Measurements from ENCODE around the gene TRPV3.

The TRPV3 gene

DNA sequence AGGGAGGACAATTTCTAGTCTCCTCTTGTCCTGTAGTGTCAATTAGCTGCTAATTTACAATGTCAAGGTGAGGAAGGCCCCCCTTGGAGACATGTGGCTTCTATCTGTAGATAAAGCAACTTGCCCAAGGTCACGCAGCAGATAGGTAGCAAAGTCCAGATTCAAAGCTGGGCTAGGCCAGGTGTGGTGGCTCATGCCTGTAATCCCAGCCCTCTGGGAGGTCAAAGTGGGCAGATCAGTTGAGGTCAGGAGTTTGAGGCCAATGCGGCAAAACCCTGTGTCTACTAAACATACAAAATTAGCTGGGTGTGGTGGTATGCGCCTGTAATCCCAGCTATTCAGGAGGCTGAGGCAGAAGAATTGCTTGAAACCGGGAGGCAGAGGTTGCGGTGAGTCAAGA lies 11.1 kb downstream of the TRPV3 start:
- DNase-seq = no peak

DNA sequence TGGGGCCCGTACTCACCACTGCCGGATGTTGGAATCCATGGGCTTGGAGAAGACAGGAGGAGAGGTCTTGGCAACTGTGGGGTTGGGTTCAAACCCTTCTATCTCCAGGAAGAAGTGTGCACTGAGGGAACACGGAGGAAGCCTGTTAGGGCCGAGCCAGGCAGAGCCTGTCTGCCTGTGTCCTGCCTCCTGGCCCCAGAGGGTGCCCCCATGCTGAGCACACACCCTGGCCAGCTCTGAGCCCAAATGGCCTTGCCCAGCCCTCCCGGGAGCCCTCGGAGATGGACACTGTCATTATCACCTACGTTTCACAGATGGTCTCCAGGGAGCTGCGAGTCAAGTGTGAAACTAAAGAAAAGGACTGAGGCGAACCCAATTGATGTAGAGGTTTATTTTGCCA lies 12.5 kb downstream of the TRPV3 start:
- no peak for DNase-seq

DNA sequence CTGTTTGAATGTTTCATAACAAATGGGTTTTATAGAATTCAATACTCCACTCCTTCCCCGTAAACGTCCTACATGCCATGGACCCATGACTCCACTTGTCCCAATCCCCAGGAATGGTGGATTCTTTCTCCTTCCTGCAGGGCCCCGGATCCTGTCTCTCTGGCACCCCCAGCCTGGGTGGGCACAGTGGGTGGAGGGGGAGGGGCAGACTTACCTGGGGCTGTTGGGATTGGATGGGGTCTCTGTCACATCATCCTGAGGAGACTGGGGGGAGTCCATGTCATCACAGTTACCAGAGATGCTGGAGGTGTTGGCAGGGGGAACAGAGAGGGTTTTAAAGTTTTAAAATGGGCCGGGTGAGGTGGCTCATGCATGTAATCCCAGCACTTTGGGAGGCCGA lies 13.2 kb downstream of the TRPV3 start:
- DNase-seq = no peak

DNA sequence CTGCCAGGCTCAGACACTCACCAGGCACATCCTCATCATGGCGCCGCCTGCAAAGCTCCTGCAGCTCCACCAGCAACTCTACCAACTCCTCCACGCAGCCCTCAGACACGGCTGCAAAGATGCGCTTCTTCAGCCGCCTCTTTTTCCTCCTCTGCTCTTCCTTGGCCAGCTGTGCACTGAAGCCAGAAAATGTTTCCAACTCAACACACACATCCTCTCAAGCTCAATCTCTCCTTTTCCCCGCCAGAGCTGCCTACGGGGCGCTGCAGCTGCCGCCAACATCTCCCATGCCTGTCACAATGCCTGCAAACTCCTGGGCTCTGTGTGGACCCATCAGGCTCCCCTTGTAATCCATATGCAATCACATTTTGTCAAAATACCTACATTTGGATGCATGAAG lies 14.2 kb downstream of the TRPV3 start:
- DNase-seq = no peak

DNA sequence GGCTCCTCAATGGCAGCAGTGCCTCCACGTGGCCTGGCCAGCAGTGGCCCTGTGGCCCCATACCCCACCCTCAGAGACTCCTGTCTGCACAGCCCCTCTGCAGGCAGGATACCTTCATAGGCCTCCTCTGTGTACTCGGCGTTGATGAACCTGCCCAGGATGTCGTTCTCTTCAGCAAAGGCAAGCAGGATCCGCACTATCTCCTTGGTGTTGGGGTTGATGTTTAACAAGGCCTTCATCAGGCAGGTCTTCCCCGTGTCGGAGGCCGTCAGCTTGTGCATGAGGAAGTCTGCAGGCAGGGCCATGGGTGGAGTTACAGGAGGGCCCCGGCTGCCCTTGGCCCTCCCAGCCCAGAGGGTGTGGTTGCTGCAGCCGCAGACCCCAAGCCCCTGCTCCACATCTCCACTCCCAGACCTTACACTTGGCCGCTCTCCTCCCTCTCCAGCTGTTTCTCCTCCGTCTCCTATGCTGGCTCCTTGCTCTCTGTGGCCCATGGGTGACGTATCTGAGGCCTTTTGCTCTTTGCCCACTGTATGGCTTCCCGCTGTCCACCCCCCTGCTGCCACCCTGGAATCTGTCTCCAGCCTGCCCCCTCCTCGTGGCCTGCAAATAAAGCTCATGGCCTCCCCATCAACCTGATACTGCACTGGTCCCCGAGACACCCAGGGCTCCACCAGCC lies 15.1 kb downstream of the TRPV3 start:
- DNase-seq = no peak

DNA sequence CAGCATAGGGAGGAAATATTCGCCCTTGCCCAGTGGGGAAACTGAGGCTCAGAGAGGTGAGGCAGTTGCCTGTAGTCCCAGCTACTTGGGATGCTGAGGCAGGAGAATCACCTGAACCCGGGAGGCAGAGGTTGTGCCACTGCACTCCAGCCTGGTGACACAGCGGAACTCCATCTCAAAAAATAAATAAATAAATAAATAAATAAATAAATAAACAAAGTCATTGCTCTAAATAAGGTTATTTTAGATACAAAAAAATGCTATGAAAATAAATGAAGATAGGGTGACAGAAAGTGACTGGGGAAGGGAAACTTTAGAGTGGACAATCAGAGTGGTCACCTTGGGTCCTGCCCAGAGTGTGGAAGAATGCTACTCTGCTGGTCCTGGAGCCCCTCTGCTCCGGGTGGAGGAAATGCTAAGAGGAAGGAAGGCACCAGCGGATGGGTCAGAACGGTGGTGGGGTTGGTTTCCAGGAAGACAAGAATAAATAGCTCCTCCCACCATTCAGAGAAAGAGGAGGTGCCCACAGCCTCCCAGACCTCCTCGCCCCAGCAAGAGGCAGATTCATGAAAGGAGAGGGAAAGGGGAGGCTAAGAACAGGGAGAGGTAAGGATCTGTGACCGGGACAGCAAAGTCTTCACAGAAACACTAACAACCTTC lies 17.6 kb downstream of the TRPV3 start:
- DNase-seq = no peak

DNA sequence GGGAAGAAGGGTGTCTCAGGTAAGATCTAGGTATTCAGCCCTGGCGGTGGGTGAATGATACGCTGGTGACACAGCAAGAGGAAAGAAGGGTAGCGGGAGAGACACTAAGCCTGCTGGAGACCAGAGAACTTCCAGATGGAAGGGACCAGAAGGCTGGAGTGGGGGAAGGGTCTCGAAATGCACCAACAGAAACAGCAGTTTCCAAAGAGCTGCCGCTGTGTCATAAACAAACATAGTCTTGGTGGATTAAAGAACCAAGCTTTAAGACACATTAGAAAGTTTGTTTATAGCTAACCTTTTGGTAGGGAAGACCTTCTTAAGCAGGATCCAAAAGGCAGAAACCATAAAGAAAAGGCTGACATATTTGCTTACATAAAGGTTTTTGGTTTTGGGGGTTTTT lies 20.9 kb downstream of the TRPV3 start:
- DNase-seq = no peak

DNA sequence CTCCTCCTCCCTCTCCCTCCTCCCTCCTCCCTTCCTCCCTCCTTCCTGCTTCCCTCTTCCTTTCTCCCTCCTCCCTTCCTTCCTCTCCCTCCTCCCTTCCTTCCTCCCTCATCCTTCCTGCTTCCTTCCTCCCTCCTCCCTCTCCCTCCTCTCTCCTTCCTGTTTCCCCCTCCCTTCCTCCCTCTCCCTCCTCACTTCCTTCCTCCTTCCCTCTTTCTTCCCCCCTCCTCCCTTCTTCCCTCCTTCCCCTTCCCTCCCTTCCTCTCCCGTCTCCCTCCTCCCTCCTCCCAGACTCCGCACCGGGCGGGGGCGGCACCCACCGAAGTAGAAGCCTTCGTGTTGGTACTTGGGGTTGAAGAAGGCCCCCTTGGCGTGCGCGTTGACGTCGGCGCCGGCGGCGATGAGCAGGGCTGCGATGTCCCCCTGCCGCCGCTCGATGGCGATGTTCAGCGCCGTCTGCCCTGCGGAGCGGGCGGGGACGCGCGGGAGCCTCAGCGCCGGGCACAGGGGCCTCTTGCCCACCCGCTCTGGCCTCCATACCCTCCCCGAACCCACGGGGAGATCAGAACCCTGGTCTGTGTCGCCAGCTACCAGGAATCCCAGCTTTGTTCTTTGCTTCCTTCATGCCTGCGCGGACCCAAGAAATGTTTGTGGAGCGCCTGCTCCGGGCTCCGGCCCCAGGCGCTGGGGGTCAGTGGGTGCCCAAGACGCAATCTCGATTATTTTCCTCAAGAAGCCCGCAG lies 22.2 kb downstream of the TRPV3 start:
- DNase-seq = peak; percentile 62

DNA sequence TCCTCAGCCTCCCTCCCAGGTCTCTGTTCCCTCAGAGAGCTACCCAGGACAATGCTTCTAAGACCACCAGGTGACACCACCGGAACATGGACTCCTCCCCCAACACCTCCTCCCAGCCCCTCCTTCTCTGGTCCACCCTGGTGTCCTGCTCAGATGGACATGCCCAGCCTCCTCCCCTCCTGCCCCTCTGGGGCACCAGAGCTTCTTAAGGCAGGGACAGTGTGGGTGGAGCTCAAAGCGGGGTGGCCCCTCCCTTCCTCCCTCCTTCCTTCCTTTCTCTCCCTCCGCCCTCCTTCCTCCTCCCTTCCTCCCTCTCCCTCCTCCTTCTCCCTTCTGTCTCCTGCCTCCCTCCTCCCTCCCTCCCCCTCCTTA lies 22.7 kb downstream of the TRPV3 start:
- DNase-seq = no peak

DNA sequence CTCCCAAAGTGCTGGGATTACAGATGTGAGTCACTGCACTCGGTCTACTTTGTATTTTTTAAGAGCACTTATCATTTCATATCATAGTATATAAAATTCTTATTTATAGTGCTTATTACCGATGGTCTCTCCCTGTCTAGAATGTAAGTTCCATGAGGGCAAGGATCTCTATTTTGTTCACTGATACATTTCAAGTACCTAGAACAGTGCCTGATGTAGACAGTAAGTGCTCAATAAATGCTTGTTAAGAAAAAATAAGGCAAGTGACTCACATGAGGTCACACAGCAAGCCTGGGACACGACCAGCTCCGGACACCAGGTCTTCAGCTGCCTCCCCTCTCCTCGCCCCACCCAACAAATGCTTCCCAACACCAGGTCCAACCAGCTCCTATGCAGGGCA lies 23.9 kb downstream of the TRPV3 start:
- no peak for DNase-seq

DNA sequence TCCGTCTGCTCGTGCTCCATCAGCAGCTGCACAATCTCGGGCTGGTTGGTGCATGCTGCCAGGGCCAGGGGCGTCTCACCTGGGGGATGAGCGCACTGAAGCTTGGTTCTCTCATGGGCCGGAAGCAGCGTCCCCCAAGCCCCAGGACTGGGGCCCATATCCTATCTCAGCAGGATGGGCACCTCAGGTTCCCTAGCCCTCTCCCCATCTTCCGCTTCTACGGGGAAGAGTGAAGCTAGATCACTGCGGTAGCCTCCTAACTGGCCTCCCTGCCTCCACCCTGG lies 24.8 kb downstream of the TRPV3 start:
- DNase-seq = no peak

DNA sequence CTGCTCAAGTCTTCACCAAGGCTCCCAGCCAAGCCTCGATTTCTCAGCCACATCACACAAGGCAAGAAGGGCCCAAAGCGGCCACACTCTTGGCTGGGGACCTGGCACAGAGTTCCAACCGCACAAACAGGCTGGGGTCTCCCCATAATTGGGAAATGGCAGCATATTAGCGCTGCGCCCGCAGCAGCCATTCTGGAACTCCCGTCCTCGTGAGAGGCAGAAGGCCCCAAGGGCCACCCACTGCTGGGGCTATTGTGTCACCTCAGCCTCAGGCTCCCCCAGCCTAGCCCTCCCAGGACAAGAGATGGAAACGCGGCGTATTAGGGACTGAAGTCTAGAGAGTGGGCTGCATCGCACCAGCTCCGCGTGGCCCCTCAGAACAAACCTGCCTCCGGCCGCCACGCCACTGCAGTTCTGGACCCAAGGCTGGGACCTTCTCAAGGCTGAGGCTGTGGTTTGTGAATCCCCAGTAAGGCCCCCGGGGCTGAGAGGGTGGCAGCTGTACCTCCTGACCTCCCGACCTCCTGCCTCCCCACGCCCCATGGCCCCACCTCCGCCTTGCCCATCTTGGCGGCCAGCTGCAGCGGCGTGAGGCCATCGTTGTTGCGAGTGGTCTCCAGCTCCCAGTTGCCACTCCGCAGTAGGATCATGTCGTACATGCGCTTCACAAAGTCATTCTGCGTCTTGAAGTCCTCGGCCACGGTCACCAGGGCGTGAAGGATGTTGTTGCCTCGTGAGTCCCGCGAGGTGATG lies 25.3 kb downstream of the TRPV3 start:
- DNase-seq = no peak

DNA sequence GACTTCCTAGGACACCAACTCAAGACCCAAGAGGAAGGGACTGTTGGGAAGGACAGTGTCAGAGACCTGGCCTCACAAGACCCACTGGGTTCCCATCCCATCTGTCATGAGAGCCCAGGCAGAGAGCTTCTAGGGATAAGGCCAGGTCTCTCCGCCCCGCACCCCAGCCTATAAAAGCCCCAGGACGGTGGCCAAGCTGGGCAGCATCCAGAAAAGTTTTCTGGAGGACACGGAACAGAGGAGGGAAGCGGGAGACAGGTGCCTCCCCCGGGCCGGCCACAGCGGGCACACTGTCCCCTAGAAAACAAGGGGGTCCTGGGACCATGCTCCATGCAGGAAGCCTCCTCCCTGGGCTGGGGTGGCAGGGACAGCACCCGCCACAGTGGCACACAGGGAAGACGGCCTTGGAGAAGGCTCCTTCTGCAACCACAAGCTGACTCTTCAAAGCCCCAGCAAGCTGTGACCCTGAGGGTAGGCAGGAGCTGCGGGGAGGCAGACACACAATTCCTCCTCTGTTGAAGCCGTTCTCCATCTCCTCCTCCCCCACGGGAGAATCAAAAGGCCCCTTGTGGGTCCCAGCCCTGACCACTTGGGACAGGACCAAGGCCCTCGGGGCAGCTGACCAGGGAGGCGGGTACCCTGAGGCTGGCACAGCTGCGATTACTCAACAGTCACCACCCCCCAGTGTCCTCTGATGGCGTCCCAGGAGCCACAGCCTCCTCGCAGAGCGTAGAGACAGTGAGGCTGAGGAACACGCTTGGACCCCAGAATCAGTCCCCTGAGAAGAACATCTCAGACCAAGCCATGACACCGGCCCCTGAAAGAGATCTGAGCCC lies 26.1 kb downstream of the TRPV3 start:
- DNase-seq = no peak

DNA sequence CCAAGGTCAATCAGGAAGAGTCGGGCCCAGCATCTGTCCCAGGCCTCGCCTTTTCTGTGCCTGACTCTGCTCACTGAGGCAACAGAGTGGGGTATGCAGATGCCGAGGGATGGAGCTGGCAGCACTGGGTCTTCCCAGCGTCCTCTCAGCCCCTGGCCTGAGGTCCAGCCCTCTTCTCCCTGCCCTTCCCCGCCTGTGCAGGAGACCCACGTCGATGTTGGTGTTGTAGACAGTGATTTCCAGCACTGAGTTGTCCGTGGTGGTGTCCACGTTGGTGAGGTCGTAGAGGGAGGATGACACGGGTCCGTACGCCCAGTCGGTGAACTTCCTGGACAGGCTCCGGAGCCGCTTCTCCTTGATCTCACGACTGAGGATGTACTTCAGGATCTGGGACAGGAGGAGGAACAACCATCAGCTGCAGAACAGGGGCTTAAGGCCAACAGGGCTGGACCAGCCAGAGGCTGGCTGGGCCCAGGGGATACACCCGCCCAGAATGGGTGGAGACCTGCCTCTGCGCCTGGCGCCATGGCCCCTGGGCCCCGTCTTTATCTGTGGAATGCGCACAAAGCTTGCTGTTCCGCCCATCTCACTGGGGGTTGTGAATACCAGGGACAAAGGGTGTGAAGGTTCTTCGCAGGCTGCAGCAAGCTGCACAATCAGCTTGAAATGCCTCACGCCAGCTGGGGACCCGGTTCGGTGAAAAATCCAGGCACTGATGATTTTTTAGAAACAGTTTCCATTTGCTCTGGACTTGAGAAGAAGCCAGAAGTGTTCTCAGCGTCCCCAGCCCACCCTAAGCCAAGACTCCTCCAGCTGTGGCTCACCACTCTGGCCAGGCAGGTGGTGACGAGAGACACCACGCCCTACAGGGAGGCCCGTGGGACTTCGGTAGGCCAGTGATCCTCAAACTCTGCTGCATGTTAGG lies 27.5 kb downstream of the TRPV3 start:
- DNase-seq = no peak

DNA sequence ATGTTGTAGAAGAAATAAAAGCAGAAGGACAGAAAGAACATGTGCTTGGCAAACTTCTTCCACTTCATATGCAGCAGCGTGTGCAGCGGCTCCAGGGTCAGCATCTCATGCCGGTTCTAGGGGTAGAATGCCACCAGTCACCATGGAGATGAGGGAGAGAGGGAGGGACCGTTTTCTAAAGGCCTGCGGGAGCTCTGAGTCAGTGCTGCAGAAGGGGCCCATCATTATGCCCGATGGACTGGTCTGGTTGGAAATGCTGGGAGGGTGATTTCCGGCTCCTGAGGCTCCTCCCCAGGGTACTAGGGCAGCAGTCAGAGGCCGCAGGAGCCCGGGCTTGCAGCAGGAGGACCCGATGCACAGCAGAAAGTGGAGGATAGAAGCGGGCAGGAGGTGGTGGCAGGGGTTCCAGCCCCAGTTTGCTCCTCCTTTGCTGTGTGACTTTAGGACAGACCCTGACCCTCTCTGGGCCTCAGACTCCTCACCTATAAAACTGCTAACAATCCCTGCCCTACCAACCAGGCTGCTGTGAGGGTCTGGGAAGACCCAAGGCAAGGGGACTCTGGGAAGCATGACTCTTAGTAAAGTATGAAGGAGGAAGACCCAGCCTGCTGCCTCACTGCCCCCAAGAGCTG lies 28.6 kb downstream of the TRPV3 start:
- no peak for DNase-seq

DNA sequence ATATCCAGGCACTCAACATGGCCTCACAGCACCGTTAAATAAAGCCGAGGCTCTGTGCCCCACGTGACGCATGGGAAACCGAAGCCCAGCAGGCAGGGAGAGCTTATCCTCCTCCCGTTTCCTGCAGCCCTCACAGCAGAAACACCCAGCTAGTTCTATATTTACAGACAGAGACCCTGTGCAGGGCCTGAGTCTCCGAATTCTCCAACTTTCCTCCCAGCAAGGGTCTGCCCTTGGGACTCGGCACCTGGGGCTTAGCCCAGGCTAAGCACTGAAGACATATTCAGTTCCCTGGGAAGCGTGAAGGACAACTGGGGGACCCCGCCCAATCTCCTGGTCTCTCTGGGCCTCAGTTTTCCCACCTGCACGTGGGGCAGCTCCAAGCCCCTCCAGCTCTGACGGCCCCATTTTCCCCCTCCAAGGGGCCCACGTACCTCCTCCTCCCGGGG lies 29.2 kb downstream of the TRPV3 start:
- DNase-seq = no peak

DNA sequence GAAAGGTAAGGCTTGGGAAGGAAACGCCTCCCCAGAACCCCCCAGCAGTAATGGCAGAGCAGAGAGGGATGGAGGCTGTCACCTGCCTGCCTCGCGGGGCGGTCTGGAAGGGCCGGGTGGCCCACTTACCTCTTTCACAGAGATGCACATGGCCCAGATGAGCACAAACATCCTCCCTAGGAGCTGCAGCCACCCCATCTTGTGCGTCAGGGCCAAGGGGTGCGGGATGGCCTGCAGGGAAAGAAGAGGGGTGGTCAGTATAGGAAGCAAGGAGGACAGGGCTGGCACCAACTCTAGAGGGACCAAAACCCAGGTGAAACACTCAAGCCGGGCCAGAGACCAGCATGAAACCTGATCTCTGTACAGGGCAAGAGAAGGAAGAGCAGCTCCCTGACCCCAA lies 29.7 kb downstream of the TRPV3 start:
- DNase-seq = no peak

DNA sequence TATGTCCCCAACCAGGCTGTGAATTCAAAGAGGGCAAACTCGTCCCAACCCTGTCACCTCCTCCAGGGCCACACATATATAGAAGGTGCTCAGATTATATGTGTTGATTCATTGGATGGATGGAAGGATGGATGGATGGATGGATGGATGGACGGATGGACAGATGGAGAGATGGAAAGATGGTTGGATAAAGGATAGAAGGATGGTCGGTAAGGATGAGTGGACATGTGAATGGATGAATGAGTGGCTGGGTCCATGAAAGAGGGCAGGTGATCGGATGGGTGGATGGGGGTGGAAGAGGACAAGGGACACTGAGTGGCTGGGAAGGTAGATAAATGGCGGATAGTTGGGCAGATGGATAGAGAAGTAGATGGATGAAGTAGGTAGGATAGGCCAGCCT lies 30.1 kb downstream of the TRPV3 start:
- no peak for DNase-seq

DNA sequence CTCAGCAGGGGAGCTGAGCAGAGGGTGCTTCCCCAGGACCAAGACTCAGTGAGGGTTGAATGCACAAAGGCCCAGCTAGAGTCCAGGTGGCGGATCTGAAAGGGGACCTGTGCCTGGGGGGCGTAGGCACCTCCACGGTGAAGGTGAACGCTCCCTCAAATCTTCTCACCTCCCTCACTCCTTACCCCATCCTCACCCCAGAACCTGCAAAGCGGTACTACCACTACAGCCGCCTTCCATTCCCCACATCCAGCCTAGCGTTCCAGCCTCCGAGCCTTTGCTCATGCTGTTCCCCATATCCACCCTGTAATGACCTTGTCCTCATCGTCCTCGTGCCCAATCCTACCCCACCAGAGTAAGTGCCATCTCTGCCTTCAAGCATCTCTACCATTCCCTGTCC lies 30.6 kb downstream of the TRPV3 start:
- no peak for DNase-seq

DNA sequence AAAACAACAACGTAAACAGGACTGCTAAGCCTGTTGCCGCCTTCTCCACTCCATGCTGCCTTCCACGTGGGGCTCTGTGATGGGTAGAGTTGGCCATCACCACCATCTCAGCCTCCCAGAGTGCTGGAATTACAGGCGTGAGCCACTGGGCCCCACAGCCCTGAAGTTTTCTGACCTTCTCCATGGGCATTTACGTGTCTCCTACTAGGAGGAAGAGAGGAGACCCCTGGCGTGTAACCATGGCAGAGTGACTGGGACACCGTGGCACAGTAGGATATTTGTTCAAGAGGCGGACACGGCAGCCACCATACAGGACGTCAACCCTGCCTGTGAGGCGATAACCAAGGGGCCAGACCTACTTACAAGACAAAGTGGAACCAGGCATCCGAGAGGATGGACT lies 31.1 kb downstream of the TRPV3 start:
- no peak for DNase-seq

DNA sequence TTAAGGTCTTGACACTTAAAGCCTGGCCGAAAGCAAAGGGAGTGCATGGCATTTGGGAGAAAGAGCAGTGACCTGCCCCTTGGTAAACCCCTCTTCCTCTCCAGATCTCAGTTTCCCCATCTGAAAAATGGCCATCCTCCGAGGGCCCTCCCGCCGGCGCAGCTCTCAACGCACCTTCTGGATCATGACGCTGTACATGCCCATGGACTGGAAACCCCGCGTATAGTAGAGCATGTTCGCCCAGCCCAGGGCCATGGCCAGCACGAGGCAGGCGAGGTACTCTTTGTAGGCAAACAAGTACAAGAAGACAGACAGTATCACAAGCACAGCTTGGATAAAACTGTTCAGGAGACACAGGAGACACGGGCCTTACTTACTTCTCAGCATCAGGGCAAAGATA lies 33.6 kb downstream of the TRPV3 start:
- no peak for DNase-seq
